ENCODE measurements around the gene PPIL6.
A peak's percentile ranks its signal among the peaks of the same experiment; 100 is the strongest.
"Not testable (repeated sequence)": the region's sequence is repeated elsewhere in the genome, so short reads cannot be mapped to it uniquely, and the experiment has no call there.

Gene PPIL6

DNA sequence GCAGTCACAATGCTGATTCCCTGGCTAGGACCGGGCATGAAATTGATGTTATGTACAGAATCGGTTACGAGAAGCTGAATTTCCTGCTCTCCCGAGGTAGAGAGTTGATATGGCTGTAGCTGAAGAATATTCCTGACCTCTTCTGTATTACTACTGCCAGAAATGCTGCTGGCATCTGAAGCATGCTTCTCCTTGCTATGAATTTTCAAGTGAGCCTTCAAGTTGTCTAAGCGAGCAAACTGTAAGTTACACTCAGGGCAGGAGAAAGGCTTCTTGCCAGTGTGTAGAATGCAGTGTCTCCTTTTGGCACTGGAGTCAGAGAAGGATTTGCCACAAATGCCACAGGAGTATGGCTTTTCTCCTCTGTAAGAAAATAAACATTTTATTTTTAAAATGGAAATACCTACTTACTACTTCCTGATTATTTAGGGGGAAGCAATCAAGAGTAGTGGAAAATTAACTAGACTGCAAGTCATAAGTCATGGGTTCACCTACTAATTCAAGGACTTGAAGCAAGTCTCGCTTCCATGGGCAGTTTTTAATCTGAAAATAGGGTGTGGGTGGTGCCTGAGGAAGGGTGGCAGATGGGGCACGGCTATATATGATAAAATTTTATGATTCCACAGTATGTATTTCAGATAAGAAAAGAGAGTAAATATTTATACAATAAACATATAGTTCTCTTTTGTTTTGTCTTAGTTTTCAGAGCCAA, 25.9 kb upstream of the PPIL6 start:
- no peak for DNase-seq

DNA sequence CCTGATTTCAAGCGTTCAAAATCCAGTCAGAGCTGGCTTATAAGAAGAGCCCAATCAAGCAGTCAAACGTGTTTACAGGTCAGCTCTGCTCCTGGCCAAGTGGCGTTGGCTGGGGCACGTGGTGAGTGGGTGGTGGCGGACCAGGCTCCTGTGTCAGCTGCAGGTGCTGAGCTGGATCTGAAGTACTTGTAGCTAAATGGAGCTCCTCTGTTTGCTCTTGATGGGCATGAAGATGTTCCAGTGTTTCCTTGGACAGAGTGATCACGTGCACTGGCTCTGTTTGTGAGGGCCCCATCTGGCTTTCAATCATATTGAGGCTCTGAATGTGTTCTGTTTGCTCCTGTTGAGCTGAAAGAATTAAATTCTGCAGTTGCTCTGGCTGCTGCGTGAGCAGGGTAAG, 25.3 kb upstream of the PPIL6 start:
- DNase-seq = no peak

DNA sequence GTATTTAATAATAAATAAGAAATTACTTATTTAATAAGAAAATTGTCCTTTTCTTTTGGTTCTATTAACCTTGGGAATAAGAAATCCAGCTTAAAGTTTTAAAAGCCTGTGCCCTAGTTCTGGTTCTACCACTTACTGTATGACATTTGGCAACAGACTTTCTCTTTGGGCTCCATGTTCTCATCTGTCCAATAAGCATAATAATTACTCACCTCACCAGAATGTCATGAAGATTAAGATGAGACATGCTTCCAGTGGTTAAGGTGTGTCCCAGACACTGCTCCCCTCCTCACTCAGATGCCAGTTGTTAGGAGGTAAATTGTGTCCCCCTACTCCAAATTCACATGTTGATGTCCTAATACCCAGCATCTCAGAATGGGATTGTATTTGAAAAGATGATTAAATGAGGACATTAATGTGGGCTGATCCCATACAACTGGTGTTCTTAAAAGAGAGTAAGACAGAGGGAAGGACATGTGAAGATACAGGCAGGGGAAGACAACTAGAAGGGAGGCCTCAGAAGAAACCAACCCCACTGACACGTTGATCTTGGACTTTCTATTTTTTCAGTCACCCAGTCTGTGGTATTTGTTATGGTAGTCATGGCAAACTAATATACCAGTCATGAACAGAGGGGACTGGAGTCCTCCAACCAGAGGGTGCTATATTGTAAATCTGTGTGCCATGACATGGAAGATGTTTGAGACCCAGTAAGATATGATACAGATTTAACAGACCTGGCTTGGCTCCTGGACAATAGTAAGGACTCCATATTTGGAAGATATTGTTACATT, 21.5 kb upstream of the PPIL6 start:
- no peak for DNase-seq

DNA sequence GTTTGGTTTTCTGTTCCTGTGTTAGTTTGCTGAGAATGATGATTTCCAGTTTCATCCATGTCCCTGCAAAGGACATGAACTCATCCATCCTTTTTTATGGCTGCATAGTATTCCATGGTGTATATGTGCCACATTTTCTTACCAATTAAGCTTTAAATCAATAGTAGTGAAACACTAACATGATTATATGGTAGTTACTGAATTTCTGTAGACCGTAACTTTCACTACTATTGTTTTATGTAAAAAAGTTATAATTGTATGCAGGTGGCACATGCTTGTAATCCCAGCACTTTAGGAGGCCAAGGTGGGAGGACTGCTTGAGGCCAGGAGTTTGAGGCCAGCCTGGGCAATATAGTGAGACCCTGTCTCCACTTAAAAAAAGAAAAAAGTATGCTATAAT, 20.8 kb upstream of the PPIL6 start:
- DNase-seq = not testable (repeated sequence)

DNA sequence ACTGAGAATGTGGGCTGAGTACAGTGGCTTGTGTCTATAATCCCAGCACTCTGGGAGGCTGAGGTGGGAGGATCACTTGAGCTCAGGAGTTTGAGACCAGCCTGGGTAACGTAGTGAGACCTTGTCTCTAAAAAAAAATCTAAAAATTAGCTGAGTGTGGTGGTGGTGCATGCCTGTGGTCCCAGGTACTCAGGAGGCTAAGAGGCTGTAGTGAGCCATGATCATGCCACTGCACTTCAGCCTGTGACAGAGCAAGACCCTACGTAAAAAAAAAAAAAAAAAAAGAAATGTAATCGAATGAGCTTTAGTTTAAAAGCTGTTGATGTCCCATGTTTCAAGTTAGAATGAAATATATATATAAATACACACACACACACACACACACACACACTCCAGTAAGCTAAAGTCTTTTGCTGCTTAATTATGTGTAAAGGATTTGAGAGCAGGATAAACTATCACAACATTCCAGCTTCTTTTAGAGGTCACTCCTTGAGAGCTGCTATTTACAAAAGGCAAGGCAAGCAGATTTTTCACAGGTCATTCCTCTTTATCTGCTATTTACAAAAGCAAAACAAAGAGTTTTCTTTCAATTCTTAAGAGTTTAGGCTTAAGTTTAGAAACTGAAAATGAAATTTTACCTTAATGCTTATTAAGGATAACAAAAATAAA, 19.9 kb upstream of the PPIL6 start:
- no peak for DNase-seq

DNA sequence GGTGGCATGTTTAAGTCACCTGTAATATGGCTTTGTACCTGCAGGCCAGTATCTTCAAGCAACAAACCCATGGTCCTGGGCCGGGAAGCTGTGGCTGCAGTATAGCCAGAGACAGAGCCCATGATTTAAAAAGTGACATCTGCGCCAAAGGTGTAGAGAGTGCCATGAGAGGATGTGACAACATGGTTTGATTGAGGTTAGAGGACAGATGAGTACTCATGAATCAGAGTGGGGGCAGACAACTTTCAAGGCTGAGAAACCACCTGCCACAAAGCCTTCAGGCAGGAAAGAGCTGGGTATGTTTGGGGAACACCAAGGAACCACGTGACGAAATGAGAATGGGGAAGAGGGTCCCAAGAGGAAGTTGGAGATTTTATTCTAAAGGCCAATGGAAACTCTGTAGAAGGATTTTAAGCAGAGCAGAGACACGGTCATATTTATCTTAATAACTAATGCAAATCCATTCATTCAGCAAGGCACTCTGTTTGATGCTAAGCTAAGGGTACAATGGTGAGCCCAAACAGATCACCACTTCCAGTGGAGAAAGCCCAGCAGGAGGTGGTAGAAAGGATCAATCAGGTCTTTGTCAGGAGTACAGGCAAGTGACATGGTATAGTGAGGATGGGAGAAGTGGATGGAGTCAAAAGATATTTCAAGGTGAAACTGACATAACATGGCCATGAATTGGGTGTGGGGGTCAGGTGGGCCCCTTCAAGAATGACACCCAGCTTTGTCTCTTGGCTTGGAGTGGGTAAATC, 18.5 kb upstream of the PPIL6 start:
- DNase-seq = peak; percentile 75

DNA sequence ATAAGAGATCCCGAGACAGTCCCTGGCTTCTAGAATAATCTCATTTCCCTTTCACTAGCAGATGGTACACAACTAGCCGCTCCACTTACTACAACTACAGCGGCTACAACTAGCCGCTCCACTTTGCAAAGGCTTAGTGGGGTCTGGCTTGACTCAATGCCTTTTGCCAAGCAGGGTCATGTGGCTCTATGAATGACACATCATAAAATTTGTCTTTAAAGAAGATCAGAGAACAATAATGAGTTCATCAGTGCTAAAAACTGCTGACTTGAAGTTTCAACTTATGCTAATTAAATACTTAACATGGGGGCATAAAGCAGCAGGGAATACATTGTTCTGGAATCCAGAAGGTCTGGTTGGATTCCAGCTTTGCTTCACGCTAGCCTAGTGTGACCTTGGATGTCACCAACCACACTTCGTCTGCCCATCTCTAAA, 17.2 kb upstream of the PPIL6 start:
- no peak for DNase-seq

DNA sequence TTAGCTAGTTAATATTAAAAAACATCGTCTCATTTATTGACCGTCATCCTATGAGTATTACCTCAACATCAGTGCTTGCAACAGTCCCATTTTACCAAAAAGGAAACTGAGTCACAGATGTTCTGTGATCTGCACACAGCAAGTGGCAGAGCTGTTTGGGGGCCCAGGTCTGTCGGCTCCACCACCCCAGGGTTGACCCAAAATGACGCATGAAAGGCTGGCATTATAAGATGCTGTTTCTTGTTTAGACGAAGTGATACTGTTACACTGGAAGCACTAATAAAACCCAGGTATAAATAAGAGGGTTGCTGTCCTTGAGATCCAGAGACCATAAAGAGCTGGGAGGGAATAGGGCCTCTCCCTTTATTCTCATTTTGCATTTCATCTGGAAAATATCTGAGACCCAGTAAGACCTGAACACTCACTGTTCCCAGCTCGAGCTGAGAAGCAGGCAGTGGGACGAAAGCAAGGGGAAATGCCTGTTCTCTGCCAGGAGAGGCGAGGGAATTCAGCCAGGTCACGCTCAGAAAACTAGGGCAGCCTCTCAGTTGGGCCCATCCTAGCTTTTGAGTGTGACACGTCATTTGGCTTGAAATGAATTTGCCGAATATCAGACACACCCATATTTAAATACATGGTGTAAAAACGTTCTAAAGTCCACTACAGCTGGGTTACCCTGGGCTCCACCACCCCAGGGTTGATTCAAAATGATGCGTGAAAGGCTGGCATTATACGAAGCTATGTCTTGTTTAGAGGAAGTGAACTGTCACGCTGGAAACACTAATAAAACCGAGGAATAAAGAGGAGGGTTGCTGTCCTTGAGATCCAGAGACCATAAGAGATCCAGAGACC, 16.5 kb upstream of the PPIL6 start:
- no peak for DNase-seq

DNA sequence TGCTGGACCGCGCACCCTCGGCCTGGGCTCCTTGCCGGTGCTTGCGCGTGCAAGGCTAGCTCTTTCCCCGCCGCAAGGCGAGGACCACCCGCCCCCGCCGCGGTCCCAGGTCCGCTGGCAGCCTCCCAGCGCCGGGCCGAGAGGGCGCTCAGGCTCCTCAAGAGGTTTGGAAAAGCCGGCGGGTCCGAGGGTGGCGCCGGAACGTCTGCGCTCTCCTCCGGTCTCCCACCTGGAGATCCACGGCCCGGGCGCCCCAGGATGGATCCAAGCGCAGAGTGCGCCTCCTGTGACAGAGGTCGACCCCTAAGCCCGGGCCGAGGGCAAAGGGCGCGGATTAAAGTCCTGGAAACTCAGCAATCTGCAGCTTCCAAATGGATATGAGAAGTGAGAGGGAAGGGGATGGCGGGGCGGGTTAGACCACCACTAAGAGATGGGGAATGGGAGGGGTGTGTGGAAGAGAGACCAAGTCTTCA, 15.7 kb upstream of the PPIL6 start:
- DNase-seq = no peak

DNA sequence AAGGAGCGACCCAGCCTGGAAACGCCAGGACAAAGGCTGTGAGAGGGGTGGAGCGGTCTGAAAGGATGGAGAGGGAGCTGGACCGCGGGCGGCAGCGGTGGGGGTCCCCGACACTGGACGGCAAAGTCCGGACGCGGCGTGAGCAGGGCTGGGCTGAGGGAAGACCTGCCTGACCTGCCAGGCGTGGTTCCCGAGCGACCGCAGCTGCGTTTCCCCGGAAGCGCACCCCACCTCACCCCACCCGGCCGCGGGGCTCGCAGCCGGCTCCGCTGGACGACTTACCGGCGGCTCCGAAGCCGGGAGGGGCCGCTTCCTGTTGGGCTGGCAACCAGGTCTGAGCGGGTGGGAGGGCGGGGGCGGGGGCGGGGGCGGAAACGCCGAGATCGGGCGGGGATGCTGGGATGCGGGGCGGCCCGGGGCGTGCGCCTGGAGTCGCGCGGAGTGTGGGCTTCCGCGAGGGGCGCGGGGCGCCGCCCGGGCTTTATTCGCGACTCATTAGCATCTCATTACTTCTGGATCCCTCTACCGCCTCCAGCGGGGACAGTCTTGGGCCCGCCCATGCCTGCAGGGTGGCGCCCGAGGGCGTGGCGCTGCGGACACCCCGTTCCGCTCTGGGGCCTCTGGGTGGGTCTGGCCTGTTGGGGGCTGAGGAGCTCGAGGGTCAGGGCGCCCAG, 15.1 kb upstream of the PPIL6 start, which contains the start of gene MICAL1:
Gene MICAL1, minus strand, starts transcription at position 336 of the 674 bp plus-strand sequence. CDS start 1,576 bp downstream, outside the sequence.
- DNase-seq = peak; percentile 84

DNA sequence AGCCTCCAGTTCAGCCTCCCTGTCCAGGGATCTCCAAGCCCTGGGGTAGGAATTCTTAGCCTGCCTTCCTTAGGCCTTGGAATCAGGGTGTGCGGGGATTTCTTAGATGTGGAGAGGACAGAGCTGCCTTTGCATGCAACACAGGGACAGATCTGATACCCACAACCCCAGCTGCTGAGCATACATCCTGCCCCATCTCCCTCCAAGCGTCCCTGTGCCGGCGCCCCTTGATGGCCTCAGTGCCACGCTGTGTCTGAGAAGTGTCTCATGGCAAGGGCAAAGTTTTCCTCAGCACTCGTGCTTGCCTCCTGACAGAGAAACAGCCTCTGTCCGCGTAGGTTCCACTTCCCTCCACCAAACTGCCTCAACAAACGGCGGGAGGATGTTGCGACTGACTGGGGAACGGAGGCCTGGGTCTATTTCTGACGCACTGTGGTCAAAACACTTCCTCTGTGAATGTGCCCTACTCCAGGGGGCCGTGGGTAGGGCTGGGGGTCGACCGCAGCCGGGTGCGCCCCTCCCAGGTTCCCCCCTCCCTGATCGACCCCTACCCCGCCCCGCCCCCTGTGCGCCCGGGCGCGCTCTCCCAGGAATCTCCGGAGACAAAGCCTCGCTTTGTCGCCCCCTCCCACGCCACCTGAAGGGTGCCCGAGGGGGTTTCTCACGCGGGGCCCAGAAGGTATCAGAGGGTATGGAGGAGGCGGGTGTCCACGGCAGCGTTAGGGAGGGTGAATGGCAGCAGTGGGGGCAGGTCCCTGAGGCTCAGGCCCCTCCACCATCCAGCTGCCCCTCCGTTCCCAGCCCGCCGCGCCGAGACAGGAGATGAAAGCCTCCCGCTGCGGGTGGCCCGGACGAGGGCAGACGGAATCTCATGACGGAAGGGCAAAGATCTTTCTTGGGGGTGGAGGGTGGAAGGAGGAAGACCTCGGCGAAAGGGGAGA, 14.3 kb upstream of the PPIL6 start:
- peak; percentile 86 for DNase-seq

DNA sequence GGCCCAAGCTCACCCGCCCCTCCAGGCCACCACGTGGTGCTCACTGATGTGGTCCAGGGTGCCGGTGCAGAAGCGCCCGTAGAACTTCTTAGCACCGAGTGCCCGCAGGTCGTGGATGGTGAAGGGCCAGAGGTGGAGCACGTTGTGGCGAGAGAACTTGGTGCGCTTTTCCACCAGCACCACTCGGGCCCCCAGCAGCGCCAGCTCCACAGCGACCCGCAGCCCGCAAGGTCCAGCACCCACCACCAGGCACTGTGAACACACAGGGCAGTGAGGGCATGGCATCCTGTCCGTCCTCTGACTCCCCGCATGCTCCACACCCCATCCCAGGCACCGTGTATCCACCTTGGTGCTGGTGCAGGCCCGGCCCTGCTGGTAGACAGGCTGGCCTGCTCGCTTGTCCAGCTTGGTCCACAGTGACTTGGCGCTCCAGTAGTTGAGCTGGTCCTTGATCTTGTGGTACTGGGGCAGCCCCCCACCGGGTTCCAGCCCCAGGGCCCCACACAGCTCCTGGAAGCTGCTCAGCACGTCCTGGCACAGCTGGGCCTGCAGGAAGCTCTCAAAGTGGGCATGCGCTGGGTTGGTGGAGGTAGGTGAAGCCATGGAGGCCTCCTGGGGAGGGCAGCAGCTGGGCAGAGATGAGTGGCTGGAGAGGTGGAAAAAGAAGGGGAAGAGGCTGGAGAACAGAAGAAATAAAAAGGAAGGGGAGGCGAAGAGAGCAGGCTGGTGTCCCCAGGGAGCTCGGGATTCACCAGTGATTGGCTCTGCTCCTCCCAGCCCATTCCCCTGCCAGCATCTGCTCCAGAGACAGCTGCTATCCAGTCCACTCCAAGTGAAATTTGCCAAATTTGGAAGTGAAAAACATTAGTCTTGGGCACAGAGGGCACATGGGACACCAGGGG, 13.4 kb upstream of the PPIL6 start:
- DNase-seq = no peak

DNA sequence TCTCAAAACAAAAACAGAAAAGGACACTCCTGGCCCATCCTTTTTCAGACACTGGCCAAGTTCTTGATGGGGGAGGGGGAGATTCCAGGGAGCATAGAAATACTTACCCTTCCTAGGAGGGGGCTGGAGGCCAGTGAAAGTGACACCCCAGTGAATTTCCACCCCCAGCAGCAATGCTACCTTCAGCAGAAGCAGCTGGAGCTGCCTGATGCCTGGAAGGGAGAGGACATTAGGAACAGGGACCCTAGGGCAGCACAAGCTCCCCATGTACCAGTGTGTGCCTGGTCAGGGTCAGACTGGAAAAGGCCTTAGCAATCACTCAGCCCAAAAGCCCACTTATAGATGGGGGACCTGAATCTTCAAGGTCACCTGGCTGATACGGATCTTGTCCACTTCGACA, 12.7 kb upstream of the PPIL6 start:
- DNase-seq = no peak

DNA sequence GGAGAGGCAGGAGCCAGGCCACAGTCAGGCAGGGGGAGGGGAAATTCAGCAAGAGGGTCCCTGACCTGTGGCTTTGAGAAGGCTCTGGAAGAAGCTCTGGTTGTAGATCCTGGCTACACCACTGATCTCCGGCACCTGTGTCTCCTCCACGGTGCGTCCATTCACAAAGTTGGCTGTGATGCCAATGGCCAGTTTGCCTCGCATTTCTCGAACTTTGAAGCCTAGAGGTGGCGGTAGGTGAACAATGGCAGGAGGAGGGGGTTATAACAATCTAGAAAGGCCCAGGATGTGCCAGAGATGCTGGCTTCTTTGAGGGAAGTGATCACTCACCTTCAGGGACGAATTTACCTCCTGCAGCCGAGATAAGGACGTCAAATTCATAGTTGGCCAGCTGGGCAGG, 11.8 kb upstream of the PPIL6 start:
- no peak for DNase-seq

DNA sequence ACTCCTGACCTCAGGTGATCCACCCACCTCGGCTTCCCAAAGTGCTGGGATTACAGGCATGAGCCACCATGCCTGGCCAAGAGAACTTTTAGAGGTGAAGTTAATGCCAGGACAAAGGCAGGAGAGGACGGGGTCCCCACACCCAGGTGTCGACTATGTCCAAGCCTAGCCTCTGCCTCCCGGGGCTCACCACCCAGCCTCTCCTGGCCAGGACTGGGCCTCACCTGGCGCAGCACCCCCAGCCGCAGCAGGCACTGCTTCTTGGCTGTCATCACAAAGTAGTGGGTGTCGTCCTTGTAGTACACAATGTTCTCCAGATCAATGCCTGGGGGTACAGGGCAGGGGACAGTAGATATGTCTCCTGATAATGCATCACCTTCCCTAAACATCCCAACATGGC, 10.9 kb upstream of the PPIL6 start:
- no peak for DNase-seq

DNA sequence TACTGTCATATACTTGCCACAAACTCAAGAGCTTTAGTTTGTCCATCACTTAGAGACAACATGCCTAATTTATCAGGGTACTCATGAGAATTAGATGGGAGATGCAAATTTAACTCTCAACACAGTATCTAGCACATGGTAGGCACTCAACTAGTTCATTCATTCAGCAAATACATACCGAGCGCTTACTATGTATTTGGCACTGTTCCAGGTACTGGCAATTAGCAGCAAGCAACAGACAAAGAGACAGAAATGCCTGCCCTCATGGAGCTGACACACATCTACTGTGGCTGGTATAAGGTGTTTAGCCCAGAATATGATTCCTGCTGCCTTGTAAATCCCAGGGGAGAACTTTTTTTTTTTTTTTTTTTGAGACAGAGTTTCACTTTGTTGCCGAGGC, 10.4 kb upstream of the PPIL6 start:
- DNase-seq = no peak

DNA sequence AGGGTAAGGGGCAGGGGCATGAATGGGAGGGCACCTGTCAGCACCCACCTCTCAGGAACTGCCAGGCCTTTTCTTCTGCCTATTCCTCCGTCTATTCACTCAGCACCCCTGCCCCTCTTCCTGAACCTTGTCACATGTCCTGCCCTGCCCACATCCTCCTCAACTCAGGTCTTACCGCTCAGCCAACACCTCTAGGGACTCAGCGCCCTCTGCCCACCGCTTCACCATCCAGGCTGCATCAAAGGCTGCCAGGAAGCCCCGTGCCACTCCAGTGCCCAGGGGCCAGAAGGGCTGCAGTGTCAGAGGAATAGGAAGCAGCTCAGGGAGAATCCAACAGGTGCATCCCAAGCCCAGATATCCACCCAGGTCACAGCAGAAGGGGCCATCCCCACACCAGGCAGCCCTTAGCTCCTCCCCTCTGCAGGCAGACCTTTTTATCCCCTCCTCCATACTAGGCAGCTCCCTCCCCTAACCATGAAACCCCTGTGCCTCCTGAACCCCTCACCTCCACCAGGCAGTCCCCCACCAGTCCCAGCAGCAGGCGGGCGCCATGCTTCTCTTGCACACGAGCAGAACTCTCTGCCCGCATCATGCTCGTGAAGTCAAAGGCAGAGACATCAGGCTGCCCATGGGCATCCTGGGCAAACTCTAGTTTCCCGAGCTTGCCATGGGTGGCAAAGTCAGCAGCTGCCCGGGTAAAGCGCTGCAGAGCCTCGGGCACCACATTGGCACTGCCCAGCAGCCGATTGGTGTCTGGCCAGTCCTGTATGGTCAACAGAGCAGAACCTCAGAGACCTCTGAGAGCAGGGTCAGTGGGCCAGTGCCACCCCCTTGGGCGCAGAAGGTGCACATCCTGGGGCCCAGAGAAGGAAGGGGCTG, 9.6 kb upstream of the PPIL6 start:
- peak; percentile 45 for DNase-seq

Measured in activated CD4-positive, alpha-beta T cell treated with anti-CD3 and anti-CD28 coated beads, Interleukin-10, Interleukin-2, amounts not matched to agents 100 ng/mL and 50 ng/mL, durations not matched to agents 16 hours and 8 hours (primary cell).